GM12891 (cell line): Measurements from ENCODE around the gene MYO15B.

Experiments used
- PAX5 ChIP-seq: IDR thresholded peaks from 2 replicates; pipeline ENCODE4 v1.6.1; 2011; ENCODE audit warnings: low read length, moderate library complexity, mild to moderate bottlenecking; ENCODE audit not compliant: insufficient read depth, severe bottlenecking
- POLR2A ChIP-seq: IDR thresholded peaks from 2 replicates; pipeline ENCODE4 v1.6.1; 2011; ENCODE audit warnings: low read depth, low read length, control low read depth
- POLR2AphosphoS5 ChIP-seq: IDR thresholded peaks from 2 replicates; pipeline ENCODE4 v1.6.1; 2011; ENCODE audit warnings: low read depth, low read length, control low read depth
- SPI1 ChIP-seq: IDR thresholded peaks from 2 replicates; pipeline ENCODE4 v1.6.1; 2011; ENCODE audit warnings: low read depth, low read length, control low read depth
- TAF1 ChIP-seq: IDR thresholded peaks from 2 replicates; pipeline ENCODE4 v1.6.1; 2011; ENCODE audit warnings: low read depth, low read length, control low read depth

DNA sequence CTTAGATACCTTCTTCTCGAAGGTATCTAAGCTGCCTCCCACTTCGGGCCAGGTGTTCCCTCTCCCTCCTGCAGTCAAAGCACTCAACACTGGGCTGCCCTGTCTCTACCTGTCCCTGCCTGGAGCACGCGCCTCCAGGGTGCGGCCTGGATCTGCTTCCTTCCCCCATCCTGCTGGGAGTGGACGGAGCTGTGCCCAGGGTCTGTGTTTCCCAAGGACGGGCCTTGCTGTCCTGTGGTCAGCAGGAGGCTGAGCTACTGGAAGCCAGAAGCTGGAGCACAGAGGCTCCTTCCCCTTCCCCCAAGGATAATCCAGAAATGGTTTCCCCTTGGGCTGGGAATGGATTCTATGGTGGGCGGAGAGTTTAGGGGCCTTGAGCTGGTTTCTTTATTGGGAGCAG lies 45.4 kb upstream of the MYO15B start:
- TF ChIP-seq POLR2A (no peak), TAF1 (no peak), POLR2AphosphoS5 (no peak), SPI1 (no peak), PAX5 (no peak)
